NB4 (cell line): ENCODE data around the gene STX1A.

ENCODE experiments used
- CTCF ChIP-seq: IDR thresholded peaks from one replicate; pipeline ENCODE4 v1.5.1; 2012; ENCODE audit warnings: low read depth, low read length
- POLR2A ChIP-seq: IDR thresholded peaks from 2 replicates; pipeline ENCODE4 v1.6.1; 2011; ENCODE audit warnings: mild to moderate bottlenecking; ENCODE audit not compliant: insufficient read length; ENCODE audit errors: extremely low read depth
- TF ChIP-seq, protein P1 (sequence below): IDR thresholded peaks from 2 replicates; pipeline ENCODE4 v1.6.1; 2011; ENCODE audit warnings: low read depth, low read length

- TF ChIP-seq CTCF (no peak), POLR2A (no peak)
- TF ChIP-seq, protein P1, sequence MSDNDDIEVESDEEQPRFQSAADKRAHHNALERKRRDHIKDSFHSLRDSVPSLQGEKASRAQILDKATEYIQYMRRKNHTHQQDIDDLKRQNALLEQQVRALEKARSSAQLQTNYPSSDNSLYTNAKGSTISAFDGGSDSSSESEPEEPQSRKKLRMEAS: no peak
Measured at GRCh38 chr7:73742753-73743641, 23.5 kb upstream of the STX1A start.
